Stimulated activated CD8-positive, alpha-beta memory T cell treated with anti-CD3 and anti-CD28 coated beads, Interleukin-12 subunit alpha, Interleukin-12 subunit beta, amount 100 ng/mL, for 24 hours (primary cell): ENCODE data around the gene FABP6.
"Not testable (repeated sequence)": the region's sequence is repeated elsewhere in the genome, so short reads cannot be mapped to it uniquely, and the experiment has no call there.

ENCODE experiments used
- DNase-seq: peaks from one replicate; pipeline ENCODE4 v3.0.0-alpha.2; 2020; ENCODE audit errors: extremely low read depth

The FABP6 gene

GRCh38 chr5:160229190-160229742 is at the start of gene FABP6:
FABP6 (plus strand) TSS chr5:160229506; CDS start chr5:160229558, 52 bp downstream.
- DNase-seq = no peak

- DNase-seq = no peak
Measured at GRCh38 chr5:160180931-160181330, 48.4 kb upstream of the FABP6 start.

GRCh38 chr5:160181965-160182622 is 47.2 kb upstream of the FABP6 start:
- no peak for DNase-seq

DNA sequence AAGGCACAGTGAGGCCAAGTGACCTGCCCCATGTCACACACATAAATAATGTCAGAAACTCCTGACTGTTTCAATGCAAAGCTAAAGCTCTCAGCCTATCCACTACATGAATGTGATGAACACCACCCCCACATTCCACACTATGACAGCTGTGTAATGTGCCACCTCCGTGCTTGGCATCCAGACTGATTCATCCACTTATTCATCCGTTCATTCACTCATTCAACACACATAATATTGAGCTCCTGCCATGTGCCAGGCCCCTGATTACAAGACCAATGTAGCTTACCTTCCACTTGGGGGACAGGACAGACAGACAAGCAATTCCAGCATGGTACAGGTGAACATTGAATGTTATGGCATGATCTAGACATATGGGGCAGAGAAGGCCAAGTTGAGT is 46.2 kb upstream of the FABP6 start:
- DNase-seq = no peak

- DNase-seq = no peak
Measured at GRCh38 chr5:160185626-160186360, 43.5 kb upstream of the FABP6 start.

GRCh38 chr5:160186480-160186879 is 42.8 kb upstream of the FABP6 start:
- DNase-seq = no peak

DNA sequence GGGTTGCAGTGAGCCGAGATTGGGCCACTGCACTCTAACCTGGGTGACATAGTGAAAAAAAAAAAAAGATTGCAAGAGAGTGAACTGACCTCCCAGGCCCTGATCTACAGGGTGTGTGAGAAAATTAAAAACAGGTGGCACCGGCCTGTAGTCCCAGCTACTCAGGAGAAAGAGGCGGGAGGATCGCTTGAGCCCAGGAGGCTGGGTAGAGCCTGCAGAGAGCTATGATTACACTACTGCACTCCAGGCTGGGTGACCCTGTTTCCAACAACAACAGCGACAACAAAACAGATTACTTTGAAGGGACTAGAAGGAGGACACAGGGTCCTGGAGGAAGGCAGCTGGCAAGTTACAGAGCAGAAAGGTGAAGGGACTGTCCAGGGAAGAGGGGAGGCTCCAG is 42.2 kb upstream of the FABP6 start:
- no peak for DNase-seq

DNA sequence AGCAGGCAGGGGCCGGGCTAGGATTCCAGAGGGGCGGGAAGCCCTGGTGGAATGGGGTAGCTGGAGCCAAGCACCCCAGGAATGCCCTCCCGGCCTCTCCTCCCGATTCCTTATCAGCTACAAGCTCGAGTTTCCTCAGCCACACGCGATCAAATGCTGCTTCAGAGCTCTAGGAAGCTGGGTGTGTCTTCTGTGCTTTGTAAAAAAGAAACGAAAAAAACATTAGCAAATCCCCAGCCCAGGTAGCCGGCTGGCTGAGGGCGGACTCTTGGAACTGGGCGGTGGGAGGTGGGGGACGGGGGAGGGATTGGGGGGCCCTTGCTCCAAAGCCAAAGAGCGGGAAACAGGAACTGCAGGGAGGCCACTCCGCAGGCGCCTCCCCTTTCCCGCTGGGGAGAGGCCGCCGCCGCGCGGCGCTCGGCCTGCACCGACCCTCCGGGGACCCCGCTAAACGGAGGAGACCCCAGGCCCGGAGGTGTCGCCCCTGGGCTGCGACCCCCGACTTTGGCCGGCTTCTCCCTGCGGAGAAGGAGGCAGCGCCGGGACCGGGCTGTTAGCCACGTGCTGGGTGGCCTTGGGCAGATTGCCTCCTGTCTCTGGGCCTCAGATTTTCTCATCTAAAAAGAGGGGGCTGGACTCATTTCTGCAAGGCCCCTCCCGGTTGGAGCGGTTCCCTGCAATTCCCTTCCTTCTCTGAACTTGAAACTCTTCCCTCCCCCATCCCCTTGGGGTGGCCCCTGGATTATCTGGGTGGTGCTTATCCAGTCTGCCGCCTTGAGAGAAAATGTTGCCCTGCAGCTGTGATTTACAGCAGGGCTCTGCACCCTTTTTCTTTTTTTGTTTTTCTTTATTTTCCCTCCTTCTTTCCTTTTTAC is 40.9 kb upstream of the FABP6 start:
- DNase-seq = no peak

DNA sequence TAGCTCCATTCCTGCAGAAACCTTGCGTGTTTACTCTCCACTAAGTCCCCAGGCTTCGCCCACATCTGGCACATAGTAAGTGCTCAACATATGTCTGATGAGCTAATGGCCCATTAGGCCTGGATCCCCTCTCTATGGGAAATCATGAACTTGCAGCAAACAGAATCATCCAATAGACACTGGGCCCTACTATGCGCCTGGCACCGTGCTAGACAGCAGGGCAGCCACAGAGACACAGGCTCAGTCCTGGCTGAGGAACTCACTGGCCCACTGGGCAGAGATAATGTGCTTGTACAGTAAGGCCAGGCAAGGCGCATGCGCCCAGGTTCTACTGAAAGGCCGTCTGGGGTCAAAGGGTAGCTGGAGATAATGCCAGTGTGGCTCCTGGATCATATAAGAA is 36.9 kb upstream of the FABP6 start:
- no peak for DNase-seq

DNA sequence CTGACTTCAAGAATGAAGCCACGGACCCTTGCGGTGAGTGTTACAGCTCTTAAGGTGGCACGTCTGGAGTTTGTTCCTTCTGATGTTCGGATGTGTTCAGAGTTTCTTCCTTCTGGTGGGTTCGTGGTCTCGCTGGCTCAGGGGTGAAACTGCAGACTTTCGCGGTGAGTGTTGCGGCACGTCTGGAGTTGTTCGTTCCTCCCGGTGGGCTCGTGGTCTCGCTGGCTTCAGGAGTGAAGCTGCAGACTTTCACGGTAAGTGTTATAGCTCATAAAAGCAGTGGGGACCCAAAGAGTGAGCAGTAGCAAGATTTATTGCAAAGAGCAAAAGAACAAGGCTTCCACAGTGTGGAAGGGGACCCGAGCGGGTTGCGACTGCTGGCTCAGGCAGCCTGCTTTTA is 36.2 kb upstream of the FABP6 start:
- not testable (repeated sequence) for DNase-seq

DNA sequence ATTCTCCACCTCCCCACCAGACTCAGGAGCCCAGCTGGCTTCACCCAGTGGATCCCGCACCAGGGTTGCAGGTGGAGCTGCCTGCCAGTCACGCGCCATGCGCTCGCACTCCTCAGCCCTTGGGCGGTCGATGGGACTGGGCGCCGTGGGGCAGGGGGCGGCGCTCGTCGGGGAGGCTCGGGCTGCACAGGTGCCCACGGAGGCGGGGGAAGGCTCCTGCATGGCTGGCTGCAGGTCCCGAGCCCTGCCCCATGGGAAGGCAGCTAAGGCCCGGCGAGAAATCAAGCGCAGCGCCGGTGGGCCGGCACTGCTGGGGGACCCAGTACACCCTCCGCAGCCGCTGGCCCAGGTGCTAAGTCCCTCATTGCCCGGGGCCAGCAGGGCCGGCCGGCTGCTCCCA is 35.5 kb upstream of the FABP6 start:
- not testable (repeated sequence) for DNase-seq

DNA sequence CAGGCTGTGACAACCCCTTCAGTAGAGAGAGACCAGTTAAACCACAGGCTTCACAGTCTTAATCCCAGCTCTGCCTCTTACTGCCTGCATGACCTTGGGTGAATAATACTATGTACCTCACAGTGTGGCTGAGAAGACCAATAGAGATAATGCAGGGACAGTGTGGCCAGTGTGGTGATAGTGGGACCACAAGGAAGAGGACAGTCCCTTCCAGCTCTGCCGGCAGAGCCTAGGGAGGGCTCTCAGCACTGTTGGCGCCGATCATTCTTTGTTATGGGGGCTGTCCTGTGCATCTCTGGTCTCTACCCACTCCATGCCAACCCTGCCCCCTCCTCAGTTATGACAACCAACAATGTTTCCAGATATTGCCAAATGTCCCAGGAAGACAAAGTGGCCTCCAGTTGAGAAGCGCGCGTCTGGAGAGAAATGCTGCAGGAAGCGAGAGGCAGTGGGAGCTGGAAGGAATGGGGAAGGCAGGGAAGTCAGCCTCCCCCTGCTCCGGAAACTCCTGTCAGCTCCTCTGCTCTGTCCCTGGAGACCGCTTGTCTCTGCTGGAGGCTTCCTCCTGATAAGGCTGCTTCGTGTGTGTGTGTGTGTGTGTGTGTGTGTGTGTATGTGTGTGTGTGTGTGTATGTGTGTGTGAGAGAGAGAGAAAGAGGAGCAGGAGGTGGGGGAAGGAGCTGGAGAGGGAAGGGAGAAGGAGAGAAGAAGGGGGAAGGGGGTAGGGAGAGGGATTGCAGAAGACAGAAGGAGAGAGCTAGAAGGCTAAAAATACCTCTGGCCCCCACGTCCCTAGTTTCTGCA is 31.8 kb upstream of the FABP6 start:
- no peak for DNase-seq

- DNase-seq = no peak
Measured at GRCh38 chr5:160198146-160198545, 31.2 kb upstream of the FABP6 start.

DNA sequence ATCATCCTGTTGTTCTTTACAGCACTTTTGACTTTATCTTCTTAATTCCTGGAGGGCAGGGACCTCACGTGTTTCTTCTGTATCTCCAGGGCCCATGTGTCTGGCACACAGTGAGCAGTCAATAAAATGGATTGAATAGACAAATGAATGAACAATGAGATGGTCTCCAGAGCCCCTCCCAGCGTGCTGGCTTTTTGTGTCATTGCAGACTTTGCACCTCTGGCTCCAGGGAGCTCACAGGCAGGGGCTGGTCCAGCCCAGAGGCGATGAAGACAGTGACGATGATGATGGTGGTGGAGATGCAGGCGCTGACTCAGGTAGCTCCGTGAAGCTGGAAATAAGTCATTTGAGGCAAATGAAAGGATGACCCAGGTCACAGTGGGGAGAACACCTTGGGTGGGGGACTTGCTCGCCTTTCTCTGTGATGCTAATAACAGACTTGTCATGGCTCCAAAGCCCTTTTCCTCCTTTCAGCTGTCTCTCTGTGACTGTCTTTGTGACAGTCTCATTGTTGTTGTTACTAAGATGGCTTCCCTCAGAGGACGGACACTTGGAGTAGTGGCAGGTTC is 30.4 kb upstream of the FABP6 start:
- no peak for DNase-seq

DNA sequence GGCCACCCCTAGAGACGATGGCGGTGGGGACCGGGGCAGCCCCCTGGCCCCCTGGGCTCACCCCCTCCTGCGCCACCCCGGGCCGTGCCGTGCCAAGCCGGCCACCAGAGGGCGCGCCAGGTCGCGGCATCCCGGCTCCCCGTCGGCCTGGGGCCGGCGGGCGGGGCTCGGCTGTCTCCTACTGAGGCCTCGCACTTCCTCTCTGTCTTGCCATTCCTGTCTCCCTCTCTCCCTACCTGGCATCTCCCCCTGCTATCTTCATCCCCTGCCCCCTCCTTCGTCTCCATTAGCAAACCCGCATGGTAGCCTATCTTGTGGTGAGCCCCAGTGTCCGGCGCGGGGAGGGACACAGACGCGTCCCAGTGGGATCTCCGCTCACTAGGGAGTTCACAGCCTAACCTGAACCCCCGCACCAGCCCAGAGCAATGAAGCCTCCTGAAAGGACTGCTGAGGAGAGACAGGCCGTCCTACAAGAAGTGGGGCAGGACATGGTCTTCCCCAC is 29.8 kb upstream of the FABP6 start:
- peak; percentile 19 for DNase-seq

DNA sequence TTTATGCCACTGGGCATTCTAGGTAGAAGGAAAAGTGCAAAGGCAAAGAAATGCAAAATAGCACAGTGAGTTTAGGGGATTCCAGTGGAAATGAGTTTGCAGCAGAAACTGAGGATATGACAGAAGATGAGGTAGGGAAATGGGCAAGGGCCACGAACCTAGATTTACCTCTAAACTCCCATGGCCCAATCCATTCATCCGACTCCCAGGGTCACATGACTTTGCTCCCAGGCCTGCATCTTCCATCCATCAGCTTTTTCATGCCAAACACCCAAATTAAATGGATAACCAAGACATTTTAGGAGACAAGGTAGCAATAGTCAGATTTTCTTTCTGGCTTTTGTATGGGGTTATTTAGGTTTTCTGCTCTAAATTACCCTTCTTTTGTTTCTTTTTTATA is 22.2 kb upstream of the FABP6 start:
- DNase-seq = no peak

DNA sequence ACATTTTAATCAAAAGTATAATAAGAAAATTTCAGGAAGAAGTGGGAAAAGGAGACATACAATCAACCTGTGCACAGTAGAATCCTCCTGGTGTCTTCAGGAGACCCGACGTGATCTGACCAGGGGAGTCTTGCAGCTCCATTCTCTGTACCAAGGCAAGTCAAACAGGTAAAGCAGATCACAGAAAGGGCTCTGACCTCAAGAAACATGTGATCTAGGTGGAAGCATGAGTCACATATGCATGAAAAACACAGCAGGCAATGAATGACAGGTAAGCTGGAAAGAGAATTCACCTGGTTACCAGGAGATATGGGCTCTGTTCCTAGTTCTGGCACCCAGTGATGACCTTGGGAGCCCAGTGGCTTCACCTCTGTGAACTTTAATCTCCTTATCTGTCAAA is 19.4 kb upstream of the FABP6 start:
- DNase-seq = no peak

DNA sequence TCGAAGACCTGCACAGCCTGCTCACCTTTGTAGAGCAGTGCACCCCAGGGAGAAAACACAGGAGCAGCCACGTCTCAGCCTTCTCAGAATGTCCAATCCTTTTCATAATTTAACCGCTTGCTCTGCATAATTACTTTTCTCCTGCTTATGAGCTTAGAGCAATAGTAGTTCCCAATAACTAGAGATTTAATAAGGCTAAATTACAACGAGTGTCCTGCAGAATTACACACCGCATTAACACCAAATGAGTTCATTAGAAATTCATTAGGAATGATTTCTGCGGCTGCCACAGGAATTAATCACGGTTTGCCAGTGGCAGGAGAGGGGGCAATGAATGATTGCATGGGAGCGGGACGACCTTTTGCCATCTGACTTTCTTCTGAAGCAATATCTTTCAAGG is 18.7 kb upstream of the FABP6 start:
- DNase-seq = no peak

DNA sequence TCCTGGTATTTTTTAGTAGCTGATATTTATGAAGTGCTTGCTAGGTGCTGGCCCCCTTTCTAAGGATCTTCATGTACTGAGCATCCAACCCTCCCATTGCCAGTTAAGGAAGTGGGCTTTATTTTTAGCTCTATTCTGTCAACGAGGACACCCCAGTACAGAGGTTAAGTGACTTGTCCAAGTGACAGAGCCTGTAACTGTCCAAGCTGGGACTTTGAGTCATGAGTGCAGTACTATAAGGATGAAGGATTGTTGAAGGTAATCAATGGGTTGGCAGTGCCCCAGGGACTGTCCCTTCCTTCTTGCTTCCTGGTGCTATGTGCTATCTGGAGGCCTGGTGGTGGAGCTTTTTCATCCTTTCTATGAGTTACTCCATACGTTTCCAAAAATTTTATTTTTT is 18.0 kb upstream of the FABP6 start:
- no peak for DNase-seq

DNA sequence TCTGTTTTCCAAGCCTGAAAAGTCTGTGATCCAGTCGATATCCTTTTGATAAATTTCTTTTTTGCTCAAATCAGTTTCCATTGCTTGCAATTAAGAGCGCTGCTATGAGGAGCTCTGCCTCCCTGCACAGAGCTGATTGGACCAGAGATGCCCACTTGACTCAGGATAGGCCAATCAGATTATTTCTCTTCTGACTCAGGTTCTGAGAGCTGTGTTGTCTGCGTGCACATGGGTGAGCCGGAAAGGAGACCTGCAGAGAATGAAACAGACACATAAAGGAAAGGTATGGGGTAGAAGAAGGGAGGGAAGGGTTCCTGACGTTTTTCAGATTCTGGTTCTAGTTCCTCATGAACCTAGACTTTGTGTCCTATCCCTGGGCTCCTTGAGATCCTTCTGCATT is 15.8 kb upstream of the FABP6 start:
- no peak for DNase-seq

DNA sequence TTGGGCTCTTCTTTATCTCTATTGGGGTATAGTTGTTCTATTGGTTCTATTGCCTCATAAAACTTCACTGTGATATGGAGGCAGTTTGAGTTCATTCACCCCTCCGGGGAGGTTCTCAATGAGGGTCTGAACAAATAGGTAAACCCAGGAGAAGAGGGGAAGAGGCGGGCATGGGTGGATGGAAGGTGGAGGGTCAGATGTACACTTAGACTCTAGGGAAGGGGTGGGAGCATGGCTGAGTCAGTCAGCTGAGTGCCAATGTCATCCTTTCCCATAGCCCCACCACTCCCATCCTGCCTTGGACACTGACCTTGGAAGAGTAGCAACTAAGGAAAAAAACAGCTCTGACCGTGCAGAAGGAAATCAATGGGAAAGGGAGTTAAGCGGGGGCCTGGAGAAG is 9.9 kb upstream of the FABP6 start:
- no peak for DNase-seq
